Endothelial cell (in vitro differentiated cells): ENCODE results near the gene RPRD1A. TPM values are rescaled to one million over a fixed set of nuclear protein-coding genes. Genes with fewer than 3 reads are reported as not detected.
"Not testable (repeated sequence)": the region's sequence is repeated elsewhere in the genome, so short reads cannot be mapped to it uniquely, and the experiment has no call there.

Experiments used
- DNase-seq: peaks from one replicate; pipeline ENCODE4 v3.0.0; 2021; ENCODE audit warnings: low spot score
- H3K27ac Mint-ChIP-seq: one replicate; pipeline ENCODE4 v1.8.0; 2021; ENCODE audit warnings: mixed read lengths, inconsistent platforms; ENCODE audit not compliant: unreplicated experiment
- H3K27me3 Mint-ChIP-seq: one replicate; pipeline ENCODE4 v1.8.0; 2021; ENCODE audit warnings: mild to moderate bottlenecking, moderate library complexity, mixed read lengths, inconsistent platforms; ENCODE audit not compliant: unreplicated experiment
- H3K36me3 Mint-ChIP-seq: one replicate; pipeline ENCODE4 v1.8.0; 2021; ENCODE audit warnings: mild to moderate bottlenecking, low read depth, mixed read lengths, inconsistent platforms; ENCODE audit not compliant: unreplicated experiment
- H3K4me1 Mint-ChIP-seq: one replicate; pipeline ENCODE4 v1.8.0; 2021; ENCODE audit warnings: mild to moderate bottlenecking, mixed read lengths, inconsistent platforms; ENCODE audit not compliant: unreplicated experiment
- H3K4me3 Mint-ChIP-seq: one replicate; pipeline ENCODE4 v1.8.0; 2021; ENCODE audit warnings: mild to moderate bottlenecking, mixed read lengths, inconsistent platforms; ENCODE audit not compliant: unreplicated experiment
- H3K9me3 Mint-ChIP-seq: one replicate; pipeline ENCODE4 v1.8.0; 2021; ENCODE audit warnings: mixed read lengths, inconsistent platforms; ENCODE audit not compliant: unreplicated experiment
- CTCF ChIP-seq: fragments of 200-600 bp; sonication (generic); IDR thresholded peaks from one replicate; pipeline ENCODE4 v1.5.0; 2021; ENCODE audit warnings: antibody characterized with exemption; ENCODE audit not compliant: unreplicated experiment
- total RNA-seq: library from RNA; stranded (reverse); fragmentation: NEBNext Ultra II Directional; extraction: Animal tissue kit (Norgen Biotek cat#: 25700); gene quantifications from one replicate; pipeline ENCODE4 v1.2.1, GENCODE V29; 2021; ENCODE audit not compliant: unreplicated experiment

The RPRD1A gene
- total RNA-seq, 1 donor from 2014 or later, result 58.4 TPM

- no peak for TF ChIP-seq CTCF
- H3K27ac Mint-ChIP-seq, result no peak overlapping the region
- no peaks in the 10 kb centered on the region for H3K27me3 Mint-ChIP-seq
- H3K9me3 Mint-ChIP-seq, result no peaks in the 10 kb centered on the region
- DNase-seq, result no peak
- H3K4me1 Mint-ChIP-seq, result peaks cover 45% of the 10 kb centered on the region
- peaks cover 4% of the 10 kb centered on the region for H3K36me3 Mint-ChIP-seq
- H3K4me3 Mint-ChIP-seq, result no peak overlapping the region
These were observed 35.5 kb downstream of the RPRD1A start for GRCh38 chr18:36031903-36032302.

GRCh38 chr18:36031407-36031806 is 36.0 kb downstream of the RPRD1A start:
- Mint-ChIP-seq H3K4me1 (peaks cover 44% of the 10 kb centered on the region), H3K9me3 (no peaks in the 10 kb centered on the region), H3K4me3 (no peak overlapping the region), H3K27ac (peak overlapping the region; percentile 7), H3K27me3 (no peaks in the 10 kb centered on the region), H3K36me3 (peaks cover 4% of the 10 kb centered on the region)
- DNase-seq, result no peak
- no peak for TF ChIP-seq CTCF

DNA sequence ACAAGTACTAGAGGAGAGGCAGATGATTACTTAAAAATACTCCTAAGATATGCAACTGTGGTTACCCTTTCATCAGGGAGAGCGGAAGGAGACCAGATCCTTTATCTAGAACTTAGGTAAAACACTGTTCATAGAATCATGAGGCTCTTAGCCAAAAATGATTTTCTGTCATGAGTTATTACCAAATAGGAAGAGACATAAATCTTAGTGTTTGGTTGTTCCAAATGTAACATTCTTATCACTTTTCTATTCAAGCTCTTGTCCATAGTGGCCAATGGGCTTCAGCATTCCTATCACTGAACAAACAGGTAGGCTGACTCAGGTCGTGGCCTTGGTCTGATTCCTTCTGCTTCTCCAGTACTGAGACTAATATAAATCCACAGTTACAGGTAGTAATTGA is 38.5 kb downstream of the RPRD1A start:
- H3K36me3 Mint-ChIP-seq, result peaks cover 14% of the 10 kb centered on the region
- no peaks in the 10 kb centered on the region for H3K9me3 Mint-ChIP-seq
- no peak for DNase-seq
- peaks cover 29% of the 10 kb centered on the region for H3K4me1 Mint-ChIP-seq
- no peak for TF ChIP-seq CTCF
- no peak overlapping the region for H3K4me3 Mint-ChIP-seq
- no peaks in the 10 kb centered on the region for H3K27me3 Mint-ChIP-seq
- peak overlapping the region; percentile 75 for H3K27ac Mint-ChIP-seq

DNA sequence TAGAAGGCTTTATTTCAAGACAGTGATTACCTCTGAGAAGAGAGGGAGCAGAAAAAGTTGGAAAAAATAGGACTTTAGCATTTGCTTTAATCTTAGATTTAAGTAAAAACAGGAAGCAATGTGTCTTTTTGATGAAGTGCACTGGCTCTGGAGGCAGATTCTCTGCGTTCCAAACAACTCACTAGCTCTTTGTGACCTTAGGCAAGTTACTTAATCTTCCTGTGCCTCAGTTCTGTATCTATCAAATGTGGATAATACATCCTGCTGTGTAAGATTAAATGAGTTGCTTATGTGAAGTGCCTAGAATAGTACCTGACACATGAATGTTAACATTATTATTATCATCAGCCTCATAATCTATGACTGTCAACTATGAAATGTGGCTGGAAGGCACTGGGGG is 42.3 kb downstream of the RPRD1A start:
- Mint-ChIP-seq H3K4me3 (no peak overlapping the region), H3K4me1 (peaks cover 8% of the 10 kb centered on the region), H3K27ac (no peak overlapping the region), H3K36me3 (peaks cover 9% of the 10 kb centered on the region), H3K27me3 (no peaks in the 10 kb centered on the region), H3K9me3 (no peaks in the 10 kb centered on the region)
- TF ChIP-seq CTCF, result no peak
- no peak for DNase-seq

GRCh38 chr18:36024241-36024640 is 43.1 kb downstream of the RPRD1A start:
- not testable (repeated sequence) for H3K4me3 Mint-ChIP-seq

DNA sequence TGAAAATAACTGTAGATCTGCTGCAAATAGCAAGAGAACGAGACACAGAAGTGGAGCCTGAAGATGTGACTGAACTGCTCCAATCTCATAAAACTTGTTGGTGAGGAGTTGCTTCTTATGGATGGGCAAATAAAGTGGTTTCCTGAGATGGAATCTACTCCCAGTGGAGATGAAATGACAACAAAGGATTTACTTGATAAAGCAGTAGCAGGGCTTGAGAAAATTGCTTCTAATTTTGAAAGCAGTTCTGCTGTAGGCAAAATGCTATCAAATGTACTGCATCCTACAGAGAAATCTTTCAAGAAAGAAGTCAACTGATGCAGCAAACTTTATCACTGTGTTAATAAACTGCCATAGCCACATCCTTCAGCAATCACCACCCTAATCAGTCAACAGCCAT is 44.0 kb downstream of the RPRD1A start:
- no peak overlapping the region for H3K27ac Mint-ChIP-seq
- no peak overlapping the region for H3K4me3 Mint-ChIP-seq
- peaks cover 9% of the 10 kb centered on the region for H3K36me3 Mint-ChIP-seq

More at GRCh38 chr18:36024241-36024640, 43.1 kb downstream of the RPRD1A start:
- not testable (repeated sequence) for H3K9me3 Mint-ChIP-seq, H3K36me3 Mint-ChIP-seq, H3K27me3 Mint-ChIP-seq, DNase-seq, H3K27ac Mint-ChIP-seq, H3K4me1 Mint-ChIP-seq

More for the DNA sequence above, 44.0 kb downstream of the RPRD1A start:
- Mint-ChIP-seq H3K9me3 (no peaks in the 10 kb centered on the region), H3K27me3 (no peaks in the 10 kb centered on the region), H3K4me1 (peaks cover 5% of the 10 kb centered on the region)
- TF ChIP-seq CTCF, result no peak
- no peak for DNase-seq
